CD4-positive, alpha-beta T cell (primary cell): ENCODE data around the gene C17orf78. TPM values are rescaled to one million over a fixed set of nuclear protein-coding genes. Genes with fewer than 3 reads are reported as not detected.

Source experiments
- ATAC-seq: fragments of 200-7000 bp; cut with Tn5 transposase; one replicate; pipeline ENCODE4 v1.10.0; 2022; ENCODE audit warnings: mild to moderate bottlenecking; ENCODE audit not compliant: poor library complexity
- CTCF ChIA-PET: fragments of 350-600 bp; sonication (Branson Sonifier 250); formaldehyde crosslinking; loops from one replicate; lab custom pipeline; 2021; ENCODE audit warnings: antibody characterized with exemption, inconsistent platforms; lab: Charles Lee
- POLR2A ChIA-PET: fragments of 350-600 bp; sonication (Branson Sonifier 250); formaldehyde crosslinking; loops from one replicate; lab custom pipeline; 2021; ENCODE audit warnings: antibody characterized with exemption, inconsistent platforms; lab: Charles Lee
- DNase-seq, 14 experiments: peaks; one replicate each; pipeline ENCODE4 v3.0.0-alpha.2; 2013 to 2020; ENCODE audit warnings: mixed read lengths in 2 of 14
- H3K27ac ChIP-seq, 2 donors: one replicate each; pipeline versions ENCODE4 v1.5.1 to v1.7.0; 2013; ENCODE audit warnings: low read length in 2 of 2, low read depth in 1 of 2, mild to moderate bottlenecking in 1 of 2
- H3K27me3 ChIP-seq, 2 experiments: 1 replicate in 1 of 2; 2 replicates in 1 of 2; pipeline versions ENCODE4 v1.6.1 to v1.7.0; 2013; ENCODE audit warnings: low read length in 2 of 2, control low read depth in 1 of 2, mild to moderate bottlenecking in 1 of 2, moderate library complexity in 1 of 2; ENCODE audit not compliant: insufficient read depth in 2 of 2, control insufficient read depth in 1 of 2
- H3K36me3 ChIP-seq: one replicate; pipeline ENCODE4 v1.6.1; 2013; ENCODE audit warnings: low read length, control low read depth; ENCODE audit not compliant: insufficient read depth
- H3K4me1 ChIP-seq: one replicate; pipeline ENCODE4 v1.6.1; 2013; ENCODE audit warnings: low read length, control low read depth; ENCODE audit not compliant: insufficient read depth
- H3K4me3 ChIP-seq: one replicate; pipeline ENCODE4 v1.5.1; 2013; ENCODE audit warnings: mild to moderate bottlenecking, low read length, moderate library complexity
- H3K9me3 ChIP-seq, 2 experiments: 1 replicate in 1 of 2; 2 replicates in 1 of 2; pipeline versions ENCODE4 v1.6.1 to v1.7.0; 2013; ENCODE audit warnings: low read length in 2 of 2, mild to moderate bottlenecking in 2 of 2, control low read depth in 1 of 2, moderate library complexity in 1 of 2; ENCODE audit not compliant: control insufficient read depth in 1 of 2, insufficient read depth in 1 of 2
- H3K27ac Mint-ChIP-seq: one replicate; pipeline ENCODE4 v1.8.0; 2020; ENCODE audit warnings: mixed read lengths
- H3K27me3 Mint-ChIP-seq: one replicate; pipeline ENCODE4 v1.8.0; 2021; ENCODE audit warnings: mixed read lengths
- H3K36me3 Mint-ChIP-seq: one replicate; pipeline ENCODE4 v1.8.0; 2021; ENCODE audit warnings: low read depth, mixed read lengths
- H3K4me1 Mint-ChIP-seq: one replicate; pipeline ENCODE4 v1.8.0; 2021; ENCODE audit warnings: low read depth, mixed read lengths
- H3K4me3 Mint-ChIP-seq: one replicate; pipeline ENCODE4 v1.8.0; 2020; ENCODE audit warnings: mild to moderate bottlenecking, mixed read lengths
- H3K9me3 Mint-ChIP-seq: one replicate; pipeline ENCODE4 v1.8.0; 2020; ENCODE audit warnings: mixed read lengths
- CTCF ChIP-seq: fragments of 200-600 bp; IDR thresholded peaks from one replicate; pipeline ENCODE4 v1.8.0; 2022; ENCODE audit warnings: antibody characterized with exemption, mild to moderate bottlenecking
- intact Hi-C, 2 experiments: fragments of 100-400 bp; cut with DNase I in 1 of 2; cut with micrococcal nuclease in 1 of 2; formaldehyde crosslinking; loops; one replicate each; pipeline versions ENCODE4 v1.15.1 to v1.9.0; 2023 to 2025; cut with DNase I, micrococcal nuclease
- total RNA-seq, 174 experiments: library from RNA in 2 of 174; stranded (reverse) in 2 of 174; gene quantifications; one replicate each; pipeline ENCODE4 v1.2.3 and lab custom pipeline; 2021 to 2026

C17orf78 gene
- total RNA-seq, 2 experiments from 2014 or later, result not detected

DNA sequence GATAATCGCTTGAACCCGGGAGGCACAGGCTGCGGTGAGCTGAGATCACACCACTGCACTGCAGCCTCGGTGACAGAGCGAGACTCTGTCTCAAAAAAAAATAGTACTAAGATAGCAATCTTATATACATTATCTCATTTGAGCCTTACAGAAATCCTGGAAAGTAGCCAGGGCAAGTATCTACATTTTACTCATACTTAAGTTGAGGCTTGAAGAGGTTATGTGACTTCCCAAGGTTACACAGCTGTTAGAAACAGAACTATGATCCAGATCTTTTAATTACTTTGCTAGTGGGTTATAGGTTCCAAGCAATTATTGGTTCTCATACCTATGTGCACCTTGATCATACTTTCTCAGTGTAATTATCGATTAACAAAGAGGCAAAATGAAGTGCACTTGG is 15.4 kb downstream of the C17orf78 start:
- H3K27ac Mint-ChIP-seq, result no peak overlapping the region
- Histone ChIP-seq H3K36me3 (no peaks in the 10 kb centered on the region), H3K27me3 (no peaks in the 10 kb centered on the region), H3K4me1 (no peaks in the 10 kb centered on the region), H3K4me3 (no peak overlapping the region), H3K9me3 (no peaks in the 10 kb centered on the region), H3K27ac (no peak overlapping the region)
- no peak for TF ChIP-seq CTCF
- H3K9me3 Mint-ChIP-seq, result no peaks in the 10 kb centered on the region
- CTCF ChIA-PET, result interaction anchor here (0.8 to 0.9 kb wide), 2 partner anchors 12 to 18 kb away, joined by 3 read pairs; no protein-coding TSS in a partner anchor
- POLR2A ChIA-PET, result interaction anchor here (0.7 kb wide), 1 partner anchor 24 kb away, joined by 3 read pairs; no protein-coding TSS in a partner anchor
- DNase-seq (no peak), ATAC-seq (no peak)
- no peaks in the 10 kb centered on the region for H3K27me3 Mint-ChIP-seq
- H3K4me1 Mint-ChIP-seq, result peaks cover 14% of the 10 kb centered on the region
- intact Hi-C loops, result no loop called here
- no peak overlapping the region for H3K4me3 Mint-ChIP-seq
- H3K36me3 Mint-ChIP-seq, result no peaks in the 10 kb centered on the region

DNA sequence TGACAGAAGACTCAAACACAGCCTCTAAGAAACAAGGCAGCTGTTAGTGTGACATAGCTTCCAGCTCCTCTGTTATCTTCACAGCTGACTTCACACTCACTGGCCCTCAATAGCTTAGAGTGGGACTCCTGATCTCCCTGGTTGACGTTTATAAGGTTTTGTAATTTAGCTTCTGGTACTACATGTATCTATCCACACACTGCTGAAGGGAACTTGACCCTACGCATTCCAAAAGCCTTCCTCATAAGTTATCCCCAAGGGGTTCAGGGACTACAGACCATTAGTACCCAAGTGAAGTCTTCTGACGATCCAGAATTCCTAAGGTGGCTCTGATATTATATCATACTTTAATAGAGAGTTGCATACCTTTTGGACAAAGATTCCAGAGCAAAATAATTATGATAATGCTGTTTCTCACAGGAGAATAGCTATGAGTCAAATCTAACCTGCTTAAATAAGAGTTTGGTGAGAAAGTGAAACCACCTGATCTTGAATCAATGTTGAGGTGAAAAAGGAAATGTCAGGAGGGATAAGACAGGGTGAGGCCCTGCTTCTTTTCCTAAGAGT is 16.3 kb downstream of the C17orf78 start:
- Mint-ChIP-seq H3K27ac (no peak overlapping the region), H3K9me3 (no peaks in the 10 kb centered on the region), H3K4me1 (peaks cover 15% of the 10 kb centered on the region), H3K36me3 (no peaks in the 10 kb centered on the region), H3K27me3 (no peaks in the 10 kb centered on the region), H3K4me3 (no peak overlapping the region)
- H3K4me1 ChIP-seq, result no peaks in the 10 kb centered on the region
- no peaks in the 10 kb centered on the region for H3K9me3 ChIP-seq
- ChIA-PET CTCF (interaction anchor here (0.8 to 0.9 kb wide), 2 partner anchors 19 to 22 kb away, joined by 3 read pairs; no protein-coding TSS in a partner anchor), POLR2A (no interaction called here)
- intact Hi-C loops, result loop anchor here in 1 of 2 experiments (2.0 kb wide), 1 partner anchor 17 kb away; the partner anchor contains the start of gene C17orf78
- DNase-seq (no peak), ATAC-seq (no peak)
- no peak overlapping the region for H3K4me3 ChIP-seq
- no peak for TF ChIP-seq CTCF
- H3K27me3 ChIP-seq, result no peaks in the 10 kb centered on the region
- no peaks in the 10 kb centered on the region for H3K36me3 ChIP-seq
- H3K27ac ChIP-seq, result no peak overlapping the region

- no peak overlapping the region for H3K4me3 ChIP-seq
- H3K9me3 ChIP-seq, result no peaks in the 10 kb centered on the region
- Mint-ChIP-seq H3K9me3 (no peaks in the 10 kb centered on the region), H3K4me3 (no peak overlapping the region), H3K4me1 (peaks cover 22% of the 10 kb centered on the region), H3K36me3 (no peaks in the 10 kb centered on the region), H3K27me3 (no peaks in the 10 kb centered on the region), H3K27ac (no peak overlapping the region)
- POLR2A ChIA-PET, result no interaction called here
- H3K4me1 ChIP-seq, result no peaks in the 10 kb centered on the region
- no peaks in the 10 kb centered on the region for H3K36me3 ChIP-seq
- DNase-seq (no peak), ATAC-seq (no peak)
- intact Hi-C loops, result loop anchor here in 1 of 2 experiments (2.0 kb wide), 1 partner anchor 19 kb away; the partner anchor contains the start of gene C17orf78
- H3K27ac ChIP-seq, result no peak overlapping the region
- CTCF ChIA-PET, result no interaction called here
- no peaks in the 10 kb centered on the region for H3K27me3 ChIP-seq
- no peak for TF ChIP-seq CTCF
Observed at GRCh38 chr17:37393352-37393751, 17.6 kb downstream of the C17orf78 start.
